ELF-1 (cell line): ENCODE data around the gene TTC8.

Experiments used
- DNase-seq: peaks from one replicate; pipeline ENCODE4 v3.0.0-alpha.2; 2016; ENCODE audit warnings: low read depth, low spot score

The TTC8 gene

GRCh38 chr14:88868558-88869159, 44.2 kb downstream of the TTC8 start:
- no peak for DNase-seq

GRCh38 chr14:88870777-88871176, 46.3 kb downstream of the TTC8 start:
- no peak for DNase-seq

DNA sequence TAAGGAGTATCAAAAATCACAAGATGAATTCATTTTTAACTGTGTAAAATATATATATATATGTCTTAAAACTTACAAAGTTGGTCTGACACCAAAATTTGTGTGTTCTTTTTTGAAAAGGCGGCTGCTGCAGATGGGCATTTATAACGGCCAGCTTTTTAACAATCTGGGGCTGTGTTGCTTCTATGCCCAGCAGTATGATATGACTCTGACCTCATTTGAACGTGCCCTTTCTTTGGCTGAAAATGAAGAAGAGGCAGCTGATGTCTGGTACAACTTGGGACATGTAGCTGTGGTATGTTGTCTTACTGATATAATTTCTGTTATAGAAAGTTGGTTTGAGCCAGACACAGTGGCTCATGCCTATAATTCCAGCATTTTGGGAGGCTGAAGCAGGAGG, 47.0 kb downstream of the TTC8 start:
- DNase-seq: no peak

- DNase-seq: no peak
Measured at GRCh38 chr14:88872976-88873375, 48.5 kb downstream of the TTC8 start.

- DNase-seq: no peak
Measured at GRCh38 chr14:88877192-88877591, 52.7 kb downstream of the TTC8 start.

- no peak for DNase-seq
Measured at GRCh38 chr14:88879022-88879421, 54.6 kb downstream of the TTC8 start.

DNA sequence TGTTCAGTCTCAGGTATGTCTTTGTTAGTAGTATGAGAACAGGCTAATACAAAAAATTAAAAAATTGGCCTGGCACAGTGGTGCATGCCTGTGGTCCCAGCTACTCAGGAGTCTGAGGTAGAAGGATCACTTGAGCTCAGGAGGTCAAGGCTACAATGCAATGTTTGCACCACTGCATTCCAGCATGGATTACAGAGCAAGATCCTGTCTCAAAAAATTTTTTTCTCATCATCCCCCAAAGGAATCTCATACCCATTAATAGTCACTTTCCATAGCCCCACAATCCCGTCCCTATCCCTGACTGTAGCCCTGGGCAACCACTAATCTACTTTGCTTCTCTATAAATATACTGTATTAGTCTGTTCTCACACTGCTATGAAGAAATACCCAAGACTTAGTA, 57.8 kb downstream of the TTC8 start:
- no peak for DNase-seq

- DNase-seq: no peak
Measured at GRCh38 chr14:88895116-88895515, 70.7 kb downstream of the TTC8 start.

DNA sequence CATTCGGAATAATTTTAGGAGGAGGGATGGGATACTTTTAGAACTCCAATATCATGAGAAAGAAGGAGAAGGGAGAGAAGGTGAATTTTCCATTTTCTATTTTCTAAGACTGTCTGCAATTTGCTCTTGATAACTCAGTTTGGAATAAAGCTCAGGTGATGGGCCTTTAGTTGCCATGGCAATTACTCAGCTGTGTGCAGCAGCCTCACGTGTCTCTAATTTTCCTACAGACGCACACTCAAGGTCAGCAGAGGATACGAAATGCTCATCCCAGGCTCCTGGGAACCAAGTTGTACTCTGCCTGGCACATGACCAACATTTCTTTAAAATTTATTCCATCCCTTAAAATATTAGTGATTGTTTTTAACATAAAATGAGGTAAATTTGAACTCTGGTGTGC, 76.7 kb downstream of the TTC8 start:
- no peak for DNase-seq

DNA sequence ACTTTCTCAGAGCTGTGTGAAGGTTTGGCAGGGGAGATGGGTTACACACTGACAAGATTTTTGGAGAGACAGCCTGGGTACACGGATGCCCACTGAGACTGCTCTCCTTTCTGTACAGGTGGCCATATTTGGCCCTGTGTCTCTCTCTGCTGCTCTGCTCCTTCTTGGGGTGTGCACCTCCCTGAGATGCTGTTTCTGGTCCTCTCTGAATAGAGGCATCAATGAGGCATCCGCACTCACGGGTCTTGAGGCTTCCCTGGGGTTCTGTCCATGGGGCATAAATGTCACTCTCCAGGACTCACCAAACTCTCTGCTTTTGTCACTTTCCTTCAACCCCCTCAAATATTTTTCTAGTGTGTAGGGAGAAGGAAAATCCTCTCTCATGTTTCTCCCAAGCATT, 77.5 kb downstream of the TTC8 start:
- DNase-seq: no peak

- DNase-seq: no peak
Measured at GRCh38 chr14:88902850-88903249, 78.4 kb downstream of the TTC8 start.

DNA sequence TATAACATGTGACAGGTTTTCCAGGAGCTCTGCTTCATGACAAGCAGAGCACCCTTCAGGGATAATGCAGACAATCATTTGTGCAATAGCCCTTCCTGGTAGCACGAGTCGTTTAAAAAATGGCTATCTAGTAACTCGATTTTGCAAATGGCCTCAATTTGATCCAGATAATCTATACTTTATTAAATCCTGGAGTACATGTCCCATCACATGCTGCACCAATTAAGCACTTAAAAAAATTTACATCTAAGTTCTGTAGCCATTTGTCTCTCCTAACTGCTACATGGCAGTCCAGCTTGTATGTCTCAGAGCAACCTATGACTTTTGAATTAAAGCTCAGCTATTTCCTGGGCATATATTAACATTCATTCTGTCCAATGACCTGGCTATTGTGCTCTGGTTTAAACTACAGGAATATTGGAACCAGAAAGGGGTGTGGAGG, 79.8 kb downstream of the TTC8 start:
- no peak for DNase-seq

GRCh38 chr14:88904864-88905263, 80.4 kb downstream of the TTC8 start:
- no peak for DNase-seq

DNA sequence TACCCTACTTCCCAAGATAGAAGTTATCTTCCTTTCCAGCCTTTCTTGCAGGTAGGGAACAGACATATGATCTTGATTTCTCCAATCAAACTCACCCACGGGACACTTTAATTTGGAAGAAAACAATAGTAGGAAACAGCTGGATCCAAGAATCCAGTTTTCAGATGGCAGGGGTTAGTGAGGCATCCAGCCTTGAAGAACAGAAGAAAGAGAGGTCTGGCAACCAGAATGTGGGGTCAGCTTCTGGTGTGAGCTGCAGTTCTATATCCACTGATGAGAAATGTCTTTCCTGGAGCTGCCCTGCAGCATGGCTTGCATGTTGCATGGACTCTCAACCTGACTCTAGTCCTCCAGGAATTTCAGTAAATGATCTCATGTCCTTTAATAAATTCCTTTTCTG, 83.8 kb downstream of the TTC8 start:
- no peak for DNase-seq

DNA sequence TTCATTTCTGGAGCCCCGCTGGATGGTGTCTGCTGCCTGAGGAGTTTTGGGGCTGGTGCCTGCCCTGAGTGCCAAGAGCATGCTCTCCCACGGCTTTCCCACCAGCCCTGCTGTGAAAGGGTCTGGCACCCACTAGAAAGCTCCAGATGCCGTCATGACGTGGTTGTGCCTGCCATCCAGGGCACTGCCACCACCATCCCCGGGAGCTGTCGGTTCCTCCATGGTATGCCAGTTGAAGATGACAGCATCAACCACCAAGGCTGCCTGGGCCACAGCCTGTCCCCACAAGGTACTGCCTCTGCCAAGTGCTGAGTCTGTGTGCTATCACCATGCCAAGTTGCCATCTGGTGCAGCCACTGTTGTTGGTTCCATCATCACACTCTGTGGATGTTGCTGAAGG, 85.9 kb downstream of the TTC8 start:
- DNase-seq: no peak

GRCh38 chr14:88911809-88912208, 87.4 kb downstream of the TTC8 start:
- no peak for DNase-seq

- DNase-seq: no peak
Measured at GRCh38 chr14:88914956-88915355, 90.5 kb downstream of the TTC8 start.

- no peak for DNase-seq
Measured at GRCh38 chr14:88919502-88919901, 95.1 kb downstream of the TTC8 start.
